Neural progenitor cell (in vitro differentiated cells): ENCODE data around the gene GPBAR1. TPM values are rescaled to one million over a fixed set of nuclear protein-coding genes. Genes with fewer than 3 reads are reported as not detected.

Experiments
- DNase-seq: peaks from one replicate; pipeline ENCODE4 v3.0.0-alpha.2; 2016; ENCODE audit warnings: low spot score
- H2AFZ ChIP-seq: fragments of 200-600 bp; sonication (generic); replicated peaks from 2 replicates; pipeline ENCODE4 v1.6.1; 2016; ENCODE audit warnings: antibody characterized with exemption
- H3F3A ChIP-seq: fragments of 200-600 bp; sonication (generic); 2 replicates; pipeline ENCODE4 v1.6.1; 2016; ENCODE audit warnings: antibody characterized with exemption, low read depth
- H3K27ac ChIP-seq: fragments of 200-600 bp; sonication (generic); 2 replicates; pipeline ENCODE4 v1.5.1; 2016; ENCODE audit warnings: mild to moderate bottlenecking
- H3K27me3 ChIP-seq: fragments of 200-600 bp; sonication (generic); 2 replicates; pipeline ENCODE4 v1.6.1; 2016; ENCODE audit warnings: mild to moderate bottlenecking, moderate library complexity
- H3K36me3 ChIP-seq: fragments of 200-600 bp; sonication (generic); 2 replicates; pipeline ENCODE4 v1.5.1; 2016
- H3K4me1 ChIP-seq: fragments of 200-600 bp; sonication (generic); 2 replicates; pipeline ENCODE4 v1.6.1; 2016; ENCODE audit warnings: mixed run types
- H3K4me2 ChIP-seq: fragments of 200-600 bp; sonication (generic); 2 replicates; pipeline ENCODE4 v1.6.1; 2016
- H3K4me3 ChIP-seq: fragments of 200-600 bp; sonication (generic); 2 replicates; pipeline ENCODE4 v1.5.1; 2016
- H3K79me2 ChIP-seq: fragments of 200-600 bp; sonication (generic); 2 replicates; pipeline ENCODE4 v1.6.1; 2016; ENCODE audit warnings: low read depth
- H3K9ac ChIP-seq: fragments of 200-600 bp; sonication (generic); 2 replicates; pipeline ENCODE4 v1.6.1; 2016
- H3K9me3 ChIP-seq: fragments of 200-600 bp; sonication (generic); 2 replicates; pipeline ENCODE4 v1.5.1; 2016; ENCODE audit warnings: low read depth
- H4K20me1 ChIP-seq: fragments of 200-600 bp; sonication (generic); 2 replicates; pipeline ENCODE4 v1.6.1; 2016; ENCODE audit warnings: low read depth
- H3K27ac Mint-ChIP-seq: 3 replicates; pipeline ENCODE4 v1.8.0; 2021; ENCODE audit warnings: mixed read lengths
- H3K27me3 Mint-ChIP-seq: 2 replicates; pipeline ENCODE4 v1.8.0; 2022; ENCODE audit warnings: low read depth, mild to moderate bottlenecking, inconsistent platforms, moderate library complexity, mixed read lengths; ENCODE audit not compliant: insufficient read depth
- H3K36me3 Mint-ChIP-seq: 3 replicates; pipeline ENCODE4 v1.8.0; 2021; ENCODE audit warnings: mixed read lengths
- H3K4me1 Mint-ChIP-seq: 3 replicates; pipeline ENCODE4 v1.8.0; 2021; ENCODE audit warnings: mixed read lengths
- H3K4me3 Mint-ChIP-seq: 3 replicates; pipeline ENCODE4 v1.8.0; 2021; ENCODE audit warnings: mild to moderate bottlenecking, moderate library complexity, mixed read lengths
- H3K9me3 Mint-ChIP-seq: 3 replicates; pipeline ENCODE4 v1.8.0; 2020; ENCODE audit warnings: mixed read lengths
- EZH2 ChIP-seq: fragments of 200-600 bp; sonication (generic); IDR thresholded peaks from 2 replicates; pipeline ENCODE4 v1.6.1; 2017; ENCODE audit warnings: antibody characterized with exemption, mild to moderate bottlenecking, moderate library complexity
- EZH2phosphoT487 ChIP-seq: fragments of 200-600 bp; sonication (generic); IDR thresholded peaks from 2 replicates; pipeline ENCODE4 v1.6.1; 2017; ENCODE audit warnings: antibody characterized with exemption
- total RNA-seq: library from RNA; depleted of rRNA; stranded (reverse); fragments of >200 nt; gene quantifications from 2 replicates; pipeline ENCODE4 v1.2.3, GENCODE V29; 2015; ENCODE audit warnings: low replicate concordance
- TF ChIP-seq, protein P1 (sequence below): fragments of 200-600 bp; sonication (generic); IDR thresholded peaks from 2 replicates; pipeline ENCODE4 v1.5.1; 2017; ENCODE audit warnings: antibody characterized with exemption, mild to moderate bottlenecking

Gene GPBAR1
- total RNA-seq, 1 donor from 2014 or later, result not detected

DNA sequence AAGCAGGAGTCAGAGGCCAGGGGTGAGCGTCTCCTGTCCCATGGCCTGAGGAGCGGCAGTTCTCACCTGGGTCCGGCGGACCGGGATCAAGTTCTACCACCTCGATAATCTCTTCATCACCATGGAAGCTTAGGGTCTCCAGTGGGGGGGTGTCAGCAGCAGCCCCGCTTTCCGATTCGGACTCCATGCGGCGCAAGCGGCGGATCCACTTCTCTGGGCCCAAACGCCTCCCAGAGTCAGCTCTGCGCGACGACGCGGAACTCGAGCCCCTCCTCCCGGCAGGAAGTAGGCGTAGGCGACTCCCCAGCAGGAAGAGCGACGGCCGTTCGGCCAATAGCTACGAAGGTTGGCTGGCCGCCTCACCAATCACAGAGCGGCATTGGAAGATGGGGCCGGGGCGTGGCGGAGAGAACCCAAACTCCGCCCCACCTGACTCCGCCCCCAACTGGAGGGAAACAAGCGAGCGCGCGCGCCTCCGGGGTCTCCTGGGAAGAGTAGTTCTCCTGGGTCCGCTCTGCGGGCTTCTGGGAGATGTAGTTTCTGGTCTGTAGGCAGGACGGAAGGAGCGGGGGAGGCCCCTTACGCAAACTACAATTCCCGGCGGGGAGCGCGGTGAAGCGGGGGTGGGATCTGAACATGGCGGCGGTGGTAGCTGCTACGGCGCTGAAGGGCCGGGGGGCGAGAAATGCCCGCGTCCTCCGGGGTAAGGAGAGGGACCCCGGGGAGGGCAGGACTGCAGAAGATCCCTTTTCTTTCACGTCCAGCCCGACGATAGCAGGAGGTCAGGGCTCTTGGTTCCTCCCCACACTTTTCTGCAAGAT, 9.3 kb downstream of the GPBAR1 start, which contains the start of the genes AAMP and PNKD:
AAMP (minus strand) TSS at position 238 of the 821 bp plus-strand sequence; CDS start at position 187, 51 bp downstream.
PNKD (plus strand) TSS at position 620 of the 821 bp plus-strand sequence; CDS start at position 637, 17 bp downstream.
- H2AFZ ChIP-seq, result peak within 1 kb of the TSS; percentile 75
- H3K79me2 ChIP-seq, result peaks cover 27% of the 10 kb centered on the region
- Mint-ChIP-seq H3K9me3 (no peaks in the 10 kb centered on the region), H3K4me3 (peak within 1 kb of the TSS; percentile 95), H3K27me3 (peaks cover 6% of the 10 kb centered on the region), H3K27ac (peak within 1 kb of the TSS; percentile 46), H3K4me1 (peaks cover 27% of the 10 kb centered on the region), H3K36me3 (peaks cover 13% of the 10 kb centered on the region)
- H3K9ac ChIP-seq, result peak within 1 kb of the TSS; percentile 82
- no peaks in the 10 kb centered on the region for H3K36me3 ChIP-seq
- no peaks in the 10 kb centered on the region for H3K9me3 ChIP-seq
- H3K4me1 ChIP-seq, result peaks cover 12% of the 10 kb centered on the region
- DNase-seq, result peak; percentile 100
- peaks cover 13% of the 10 kb centered on the region for H3F3A ChIP-seq
- no peak within 1 kb of the TSS for H3K27ac ChIP-seq
- peaks cover 13% of the 10 kb centered on the region for H4K20me1 ChIP-seq
- TF ChIP-seq, protein P1, sequence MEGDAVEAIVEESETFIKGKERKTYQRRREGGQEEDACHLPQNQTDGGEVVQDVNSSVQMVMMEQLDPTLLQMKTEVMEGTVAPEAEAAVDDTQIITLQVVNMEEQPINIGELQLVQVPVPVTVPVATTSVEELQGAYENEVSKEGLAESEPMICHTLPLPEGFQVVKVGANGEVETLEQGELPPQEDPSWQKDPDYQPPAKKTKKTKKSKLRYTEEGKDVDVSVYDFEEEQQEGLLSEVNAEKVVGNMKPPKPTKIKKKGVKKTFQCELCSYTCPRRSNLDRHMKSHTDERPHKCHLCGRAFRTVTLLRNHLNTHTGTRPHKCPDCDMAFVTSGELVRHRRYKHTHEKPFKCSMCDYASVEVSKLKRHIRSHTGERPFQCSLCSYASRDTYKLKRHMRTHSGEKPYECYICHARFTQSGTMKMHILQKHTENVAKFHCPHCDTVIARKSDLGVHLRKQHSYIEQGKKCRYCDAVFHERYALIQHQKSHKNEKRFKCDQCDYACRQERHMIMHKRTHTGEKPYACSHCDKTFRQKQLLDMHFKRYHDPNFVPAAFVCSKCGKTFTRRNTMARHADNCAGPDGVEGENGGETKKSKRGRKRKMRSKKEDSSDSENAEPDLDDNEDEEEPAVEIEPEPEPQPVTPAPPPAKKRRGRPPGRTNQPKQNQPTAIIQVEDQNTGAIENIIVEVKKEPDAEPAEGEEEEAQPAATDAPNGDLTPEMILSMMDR, result no peak
- TF ChIP-seq EZH2phosphoT487, result no peak
- TF ChIP-seq EZH2, result no peak
- H3K4me3 ChIP-seq, result peak within 1 kb of the TSS; percentile 89
- H3K4me2 ChIP-seq, result peak within 1 kb of the TSS; percentile 99
- H3K27me3 ChIP-seq, result no peaks in the 10 kb centered on the region

DNA sequence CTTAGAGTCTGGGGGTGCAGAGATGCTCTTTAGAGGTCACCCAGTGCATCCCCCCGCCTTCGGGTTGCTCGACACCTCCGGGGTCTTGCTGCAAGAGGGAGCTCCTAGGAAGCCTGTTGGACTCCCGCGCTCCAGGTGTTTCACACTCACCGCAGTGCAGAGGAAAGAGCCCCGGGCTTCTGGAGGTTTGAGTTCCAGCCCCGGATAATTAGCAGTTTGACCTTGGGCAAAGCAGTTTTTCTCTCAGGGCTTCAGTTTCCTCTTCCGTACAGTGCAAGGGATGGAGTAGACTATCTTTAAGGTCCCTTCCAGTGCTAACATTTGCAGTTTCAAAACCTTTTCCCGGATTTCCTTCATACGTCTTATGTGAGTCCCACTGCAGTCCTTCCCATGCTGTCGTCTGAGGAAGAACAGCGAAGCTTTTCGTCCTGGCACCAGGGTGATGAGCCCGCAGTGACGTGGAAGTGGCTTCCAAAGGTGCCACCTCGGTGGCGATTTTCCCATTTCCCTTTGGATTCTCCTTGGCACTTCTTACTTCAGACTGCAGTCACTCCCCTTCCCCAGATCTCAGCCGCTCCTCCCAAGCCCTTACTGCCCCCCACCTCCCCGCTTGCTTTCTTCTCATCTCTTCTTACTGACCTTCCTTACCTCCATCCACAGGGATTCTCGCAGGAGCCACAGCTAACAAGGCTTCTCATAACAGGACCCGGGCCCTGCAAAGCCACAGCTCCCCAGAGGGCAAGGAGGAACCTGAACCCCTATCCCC, 10.1 kb downstream of the GPBAR1 start:
- Histone ChIP-seq H3F3A (peaks cover 13% of the 10 kb centered on the region), H3K9me3 (no peaks in the 10 kb centered on the region), H3K36me3 (no peaks in the 10 kb centered on the region), H2AFZ (peak overlapping the region; percentile 71), H3K9ac (peak overlapping the region; percentile 32), H3K4me2 (peak overlapping the region; percentile 91), H3K79me2 (peaks cover 27% of the 10 kb centered on the region), H3K4me3 (peak overlapping the region; percentile 89), H3K4me1 (peaks cover 12% of the 10 kb centered on the region), H4K20me1 (peaks cover 13% of the 10 kb centered on the region), H3K27ac (no peak overlapping the region), H3K27me3 (no peaks in the 10 kb centered on the region)
- DNase-seq, result no peak
- Mint-ChIP-seq H3K4me3 (peak overlapping the region; percentile 95), H3K9me3 (no peaks in the 10 kb centered on the region), H3K27ac (no peak overlapping the region), H3K36me3 (peaks cover 9% of the 10 kb centered on the region), H3K4me1 (peaks cover 27% of the 10 kb centered on the region), H3K27me3 (peaks cover 5% of the 10 kb centered on the region)
- TF ChIP-seq EZH2, result no peak
- TF ChIP-seq, protein P1, result no peak
- no peak for TF ChIP-seq EZH2phosphoT487

DNA sequence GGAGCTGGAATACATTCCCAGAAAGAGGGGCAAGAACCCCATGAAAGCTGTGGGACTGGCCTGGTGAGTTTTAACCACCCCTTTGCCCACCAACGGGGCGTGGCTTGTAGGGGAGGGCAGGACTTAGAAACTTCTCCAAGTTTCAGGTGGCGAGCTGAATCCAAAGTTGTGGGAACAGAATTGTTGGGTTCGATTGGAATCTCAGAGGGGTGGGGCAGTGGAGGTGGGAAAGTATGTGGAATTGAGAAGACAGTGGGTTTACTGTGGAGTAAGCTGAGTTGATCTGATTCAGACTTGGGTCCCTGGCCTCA, 10.6 kb downstream of the GPBAR1 start:
- peaks cover 13% of the 10 kb centered on the region for H3F3A ChIP-seq
- peaks cover 27% of the 10 kb centered on the region for H3K79me2 ChIP-seq
- H3K27me3 Mint-ChIP-seq, result peaks cover 3% of the 10 kb centered on the region
- H3K36me3 ChIP-seq, result no peaks in the 10 kb centered on the region
- TF ChIP-seq EZH2 (no peak), EZH2phosphoT487 (no peak)
- TF ChIP-seq, protein P1, result no peak
- H3K4me1 Mint-ChIP-seq, result peaks cover 27% of the 10 kb centered on the region
- no peak overlapping the region for H2AFZ ChIP-seq
- H3K9ac ChIP-seq, result peak overlapping the region; percentile 32
- H3K4me2 ChIP-seq, result peak overlapping the region; percentile 91
- peaks cover 7% of the 10 kb centered on the region for H3K36me3 Mint-ChIP-seq
- no peaks in the 10 kb centered on the region for H3K9me3 Mint-ChIP-seq
- no peak for DNase-seq
- H3K27ac ChIP-seq, result no peak overlapping the region
- H3K9me3 ChIP-seq, result no peaks in the 10 kb centered on the region
- no peak overlapping the region for H3K27ac Mint-ChIP-seq
- peaks cover 13% of the 10 kb centered on the region for H4K20me1 ChIP-seq
- no peaks in the 10 kb centered on the region for H3K27me3 ChIP-seq
- H3K4me3 Mint-ChIP-seq, result peak overlapping the region; percentile 95
- H3K4me3 ChIP-seq, result peak overlapping the region; percentile 89
- peaks cover 12% of the 10 kb centered on the region for H3K4me1 ChIP-seq
